Measurements from ENCODE around the gene TSPAN5. TPM values are rescaled to one million over a fixed set of nuclear protein-coding genes. Genes with fewer than 3 reads are reported as not detected.

The TSPAN5 gene
- total and polyA plus RNA-seq, 10 donors: 4.6 to 33.6 (median 22.9) TPM

- H3K4me1 ChIP-seq: peaks cover 0 to 57% (median 9%) of the 10 kb centered on the region in 6 donors
- H3K9me3 ChIP-seq: no peaks in the 10 kb centered on the region
- 85 to 91% (median 90%) methylated on average over 3 of the region's 3 CpGs for WGBS, 5 donors
- DNase-seq: no peak
- TF ChIP-seq POLR2A (IDR thresholded peaks at IDR 0.05): no peak
- no peak for TF ChIP-seq POLR2AphosphoS5 (IDR thresholded peaks at IDR 0.05)
- no peak for TF ChIP-seq CTCF (IDR thresholded peaks at IDR 0.05 in 8 of 11, conservative IDR thresholded peaks at IDR 0.05 in 3 of 11)
- no peaks in the 10 kb centered on the region for H3K27me3 ChIP-seq (replicated peaks in 1 of 7)
- H3K27ac ChIP-seq: no peak overlapping the region
- intact Hi-C loops (cut with DNase I; ENCODE audit: low total_unique reads): no loop called here
- H3K36me3 ChIP-seq: no peaks in the 10 kb centered on the region
- H3K4me3 ChIP-seq: no peak overlapping the region
These were observed 16.3 kb downstream of the TSPAN5 start for GRCh38 chr4:98641906-98642668.

- no peak for DNase-seq
- TF ChIP-seq CTCF (IDR thresholded peaks at IDR 0.05 in 8 of 11, conservative IDR thresholded peaks at IDR 0.05 in 3 of 11) (no peak), POLR2AphosphoS5 (IDR thresholded peaks at IDR 0.05) (no peak), POLR2A (IDR thresholded peaks at IDR 0.05) (no peak)
- H3K27ac ChIP-seq: no peak overlapping the region
- intact Hi-C loops (cut with DNase I; ENCODE audit: low total_unique reads): no loop called here
- H3K9me3 ChIP-seq: no peaks in the 10 kb centered on the region
- no peaks in the 10 kb centered on the region for H3K27me3 ChIP-seq (replicated peaks in 1 of 7)
- no peak overlapping the region for H3K4me3 ChIP-seq
- H3K36me3 ChIP-seq: no peaks in the 10 kb centered on the region
- WGBS, 5 donors: 93 to 97% (median 96%) methylated on average over 5 of the region's 5 CpGs
- peaks cover 0 to 51% (median 9%) of the 10 kb centered on the region in 6 donors for H3K4me1 ChIP-seq
These were observed 17.0 kb downstream of the TSPAN5 start for GRCh38 chr4:98641376-98641775.

GRCh38 chr4:98639523-98639922 is 18.9 kb downstream of the TSPAN5 start:
- WGBS, 5 donors: 39 to 54% (median 45%) methylated on average over 2 of the region's 2 CpGs
- Histone ChIP-seq H3K9me3 (no peaks in the 10 kb centered on the region), H3K4me1 (peaks cover 0 to 47% (median 9%) of the 10 kb centered on the region in 6 donors), H3K36me3 (no peaks in the 10 kb centered on the region), H3K27me3 (replicated peaks in 1 of 7) (no peaks in the 10 kb centered on the region), H3K4me3 (peak overlapping the region in 1 of 8 donors; percentile 40), H3K27ac (peak overlapping the region in 6 of 8 donors; percentile 14 to 61 (median 42))
- intact Hi-C loops (cut with DNase I; ENCODE audit: low total_unique reads): no loop called here
- no peak for DNase-seq
- TF ChIP-seq POLR2AphosphoS5 (IDR thresholded peaks at IDR 0.05) (no peak), POLR2A (IDR thresholded peaks at IDR 0.05) (no peak), CTCF (IDR thresholded peaks at IDR 0.05 in 8 of 11, conservative IDR thresholded peaks at IDR 0.05 in 3 of 11) (no peak)

GRCh38 chr4:98639108-98639507 is 19.3 kb downstream of the TSPAN5 start:
- intact Hi-C loops (cut with DNase I; ENCODE audit: low total_unique reads): no loop called here
- Histone ChIP-seq H3K4me3 (peak overlapping the region in 1 of 8 donors; percentile 40), H3K27me3 (replicated peaks in 1 of 7) (no peaks in the 10 kb centered on the region), H3K27ac (peak overlapping the region in 6 of 8 donors; percentile 14 to 61 (median 42)), H3K4me1 (peaks cover 0 to 43% (median 9%) of the 10 kb centered on the region in 6 donors), H3K36me3 (no peaks in the 10 kb centered on the region), H3K9me3 (no peaks in the 10 kb centered on the region)
- 84 to 97% (median 89%) methylated on average over 2 of the region's 2 CpGs for WGBS, 5 donors
- no peak for DNase-seq
- TF ChIP-seq POLR2A (IDR thresholded peaks at IDR 0.05) (no peak), POLR2AphosphoS5 (IDR thresholded peaks at IDR 0.05) (no peak), CTCF (IDR thresholded peaks at IDR 0.05 in 8 of 11, conservative IDR thresholded peaks at IDR 0.05 in 3 of 11) (no peak)
